ENCODE results near the gene VPS41. TPM values are rescaled to one million over a fixed set of nuclear protein-coding genes. Genes with fewer than 3 reads are reported as not detected.
"Not testable (repeated sequence)": the region's sequence is repeated elsewhere in the genome, so short reads cannot be mapped to it uniquely, and the experiment has no call there.

The VPS41 gene
- polyA plus RNA-seq, 5 donors: 47.7 to 101 (median 87.9) TPM

DNA sequence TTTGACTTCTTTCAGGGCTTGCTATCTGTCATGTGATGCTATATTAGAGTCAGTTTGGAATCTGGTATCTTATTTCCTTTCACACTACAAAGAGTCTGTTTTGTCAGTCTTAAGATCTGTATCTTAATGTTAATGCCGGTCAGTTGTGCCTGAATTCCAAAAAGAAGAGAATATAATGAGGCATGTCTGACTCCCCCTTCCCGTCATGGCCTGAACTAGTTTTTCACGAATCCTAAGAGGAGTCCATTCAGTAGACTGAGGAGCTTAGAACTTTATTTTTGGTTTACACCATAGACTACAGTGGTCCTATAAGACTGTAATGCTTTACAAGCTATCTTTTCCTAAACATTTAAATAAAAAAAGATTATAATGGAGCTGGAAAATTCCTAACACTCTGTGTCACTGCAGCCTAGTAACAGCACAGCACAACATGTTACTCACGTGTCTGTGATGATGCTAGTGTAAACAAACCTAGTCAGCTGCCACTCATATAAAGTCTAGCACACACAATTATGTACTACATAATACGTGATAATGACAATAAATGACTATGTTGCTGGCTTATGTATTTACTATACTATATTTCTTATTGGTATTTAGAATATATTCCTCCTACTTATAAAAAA lies 50.6 kb downstream of the VPS41 start:
- no peak for DNase-seq

DNA sequence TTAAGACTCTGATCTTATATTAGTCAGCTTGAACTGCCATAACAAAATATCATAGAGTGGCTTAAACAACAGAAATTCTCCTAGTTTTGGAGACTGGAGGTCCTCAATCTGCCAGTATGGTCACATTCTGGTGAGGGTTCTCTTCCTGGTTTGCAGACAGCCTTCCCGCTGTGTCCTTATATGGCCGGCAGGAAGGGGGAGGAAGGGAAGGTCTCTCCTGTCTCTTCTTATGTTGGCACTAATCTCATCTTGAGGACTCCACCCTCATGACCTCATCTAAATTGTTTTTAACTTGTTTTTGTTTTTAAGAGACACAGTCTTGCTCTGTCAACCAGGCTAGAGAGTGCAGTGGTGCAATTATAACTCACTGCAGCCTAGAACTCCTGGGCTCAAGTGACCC lies 53.1 kb downstream of the VPS41 start:
- no peak for DNase-seq

DNA sequence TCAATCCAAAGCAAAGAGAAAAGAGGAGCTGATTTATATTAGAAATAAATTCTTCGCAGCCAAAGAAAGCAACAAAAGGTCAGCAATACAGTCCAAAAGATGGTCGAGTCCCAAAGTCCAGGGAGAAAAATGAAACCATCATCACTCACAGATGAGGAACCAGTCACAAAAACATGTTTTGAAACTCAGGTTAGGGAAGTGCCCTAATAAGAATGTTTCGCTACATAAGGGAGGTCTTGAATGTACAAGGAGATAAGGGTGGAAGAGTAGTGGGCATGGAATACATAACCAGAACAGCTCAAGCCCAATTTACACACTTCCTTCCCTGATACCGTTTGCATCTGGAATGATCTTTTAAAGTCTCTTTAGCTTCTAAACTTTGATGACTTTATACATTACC lies 53.6 kb downstream of the VPS41 start:
- no peak for DNase-seq

DNA sequence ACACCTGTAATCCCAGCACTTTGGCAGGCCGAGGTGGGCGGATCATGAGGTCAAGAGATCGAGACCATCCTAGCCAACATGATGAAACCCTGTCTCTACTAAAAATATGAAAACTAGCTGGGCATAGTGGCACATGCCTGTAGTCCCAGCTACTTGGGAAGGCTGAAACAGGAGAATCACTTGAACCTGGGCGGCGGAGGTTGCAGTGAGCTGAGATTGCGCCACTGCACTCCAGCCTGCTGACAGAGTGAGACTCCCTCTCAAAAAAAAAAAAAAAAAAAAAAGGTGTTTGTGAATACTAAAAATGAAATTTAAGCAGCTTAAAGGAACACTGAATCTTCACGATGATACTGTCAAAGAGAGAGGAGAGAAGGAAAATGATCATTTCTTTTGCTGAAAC lies 54.0 kb downstream of the VPS41 start:
- DNase-seq: not testable (repeated sequence)

DNA sequence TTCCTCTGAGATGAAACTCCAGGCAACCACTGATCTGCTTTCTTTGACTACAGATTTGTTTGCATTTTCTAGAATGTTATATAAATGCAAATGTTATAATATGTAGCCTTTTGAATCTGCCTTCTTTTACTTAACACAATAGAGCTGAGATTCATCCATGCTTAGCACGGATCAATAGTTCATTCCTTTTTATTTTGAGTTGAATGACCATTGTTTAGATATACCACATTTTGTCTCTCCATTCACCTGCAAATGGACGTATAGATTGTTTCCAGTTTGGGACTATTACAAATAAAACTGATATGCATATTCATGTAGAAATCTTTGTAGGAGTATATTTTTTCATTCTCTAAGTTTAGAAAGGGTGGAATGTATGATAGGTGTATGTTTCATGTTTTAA lies 57.7 kb downstream of the VPS41 start:
- DNase-seq: no peak

DNA sequence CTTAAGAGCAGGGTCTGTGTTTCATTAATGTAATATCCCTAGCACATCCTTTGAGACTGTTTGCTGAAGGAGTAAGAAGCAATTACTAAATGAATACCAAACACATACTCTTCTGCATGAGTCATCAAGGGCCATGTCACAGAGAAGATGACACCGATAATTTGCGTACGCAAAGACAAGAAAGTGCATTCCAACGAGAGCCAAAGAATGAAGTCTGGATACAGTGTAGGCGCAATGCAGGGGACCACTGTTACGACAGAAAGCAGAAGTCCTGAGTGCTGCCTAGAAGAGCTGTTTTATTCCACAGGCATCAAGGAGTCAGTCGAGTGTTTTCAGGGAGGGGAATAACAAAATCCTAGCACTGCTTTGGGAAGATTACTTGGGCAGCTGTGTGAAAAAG lies 62.7 kb downstream of the VPS41 start:
- DNase-seq: no peak

DNA sequence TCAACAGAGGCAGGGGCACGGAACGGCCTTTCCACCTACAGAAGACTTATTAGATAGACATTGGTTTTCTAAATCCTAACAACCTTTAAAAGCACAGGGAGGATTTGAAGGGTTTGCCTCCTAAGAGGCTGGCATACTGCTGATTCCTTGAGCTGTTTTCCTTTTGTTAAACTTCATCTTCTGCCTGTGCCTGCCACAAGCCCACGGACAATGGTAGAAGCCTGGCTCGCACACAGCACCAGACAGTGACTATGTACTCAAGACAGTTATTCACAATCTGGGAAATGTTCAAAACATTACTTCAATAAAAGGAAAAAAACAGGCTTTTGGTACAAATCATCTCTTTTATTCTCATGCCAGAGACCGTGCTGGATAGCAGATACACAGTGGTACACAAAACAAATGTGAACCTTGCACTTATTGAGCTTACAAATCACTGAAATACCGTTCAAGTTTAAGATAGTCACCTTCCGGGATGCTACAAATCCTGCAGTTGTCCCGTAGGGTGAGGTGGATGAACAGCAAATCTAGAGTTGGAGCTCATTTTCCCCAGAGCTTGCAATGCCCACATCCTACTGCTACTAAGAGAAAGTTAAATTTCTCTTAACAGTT lies 63.9 kb downstream of the VPS41 start:
- DNase-seq: no peak

DNA sequence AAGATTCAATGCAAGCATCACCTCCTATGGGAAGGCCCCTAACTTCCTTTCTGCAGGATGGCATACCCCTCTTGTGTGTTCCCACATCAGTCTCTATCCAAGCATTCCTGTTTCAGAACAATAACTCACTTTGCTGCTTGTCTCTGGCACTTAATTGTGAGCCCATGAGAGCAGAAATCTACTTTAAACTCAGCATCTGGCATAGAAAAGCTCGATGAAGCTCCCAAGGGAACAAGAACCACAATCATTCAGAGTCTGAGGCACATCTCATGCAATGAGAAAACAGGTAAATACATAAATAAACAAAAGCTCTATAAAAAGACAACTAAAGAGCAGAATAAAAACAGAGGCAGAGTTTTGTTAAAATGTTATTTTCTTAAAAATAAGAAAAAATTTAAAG lies 66.2 kb downstream of the VPS41 start:
- no peak for DNase-seq

DNA sequence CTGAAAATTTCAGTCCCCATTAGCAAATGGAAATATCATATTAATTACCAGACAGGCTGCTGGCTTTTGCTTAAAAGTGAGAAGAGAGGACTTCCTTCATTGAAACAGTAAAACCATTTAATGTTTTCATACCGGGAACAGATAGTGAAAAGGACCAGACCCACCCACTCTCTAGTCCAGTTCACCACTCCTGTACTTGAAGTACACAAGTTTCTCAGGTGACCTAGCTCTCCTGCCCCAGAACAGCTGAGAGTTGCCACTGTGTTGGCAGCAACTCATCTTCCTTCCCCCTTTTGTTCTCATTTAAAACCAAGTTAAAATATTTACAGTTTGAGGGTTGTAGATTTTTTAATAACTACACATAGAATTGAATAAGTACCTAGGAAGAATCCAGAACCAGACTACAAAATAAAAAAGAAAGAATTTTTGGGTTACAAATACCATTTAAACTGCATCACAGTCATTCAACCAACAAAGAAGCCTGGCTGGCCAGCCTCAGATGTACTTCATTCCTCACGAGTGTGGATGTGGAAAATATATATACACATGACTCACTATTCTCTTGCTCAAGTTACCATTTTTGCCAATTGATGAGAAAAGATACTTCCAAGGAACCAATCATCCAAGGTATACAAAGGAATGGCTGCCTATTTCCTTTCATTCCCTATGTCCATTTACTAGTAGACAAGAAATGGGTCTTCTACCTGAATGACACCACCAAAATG lies 68.1 kb downstream of the VPS41 start:
- no peak for DNase-seq

DNA sequence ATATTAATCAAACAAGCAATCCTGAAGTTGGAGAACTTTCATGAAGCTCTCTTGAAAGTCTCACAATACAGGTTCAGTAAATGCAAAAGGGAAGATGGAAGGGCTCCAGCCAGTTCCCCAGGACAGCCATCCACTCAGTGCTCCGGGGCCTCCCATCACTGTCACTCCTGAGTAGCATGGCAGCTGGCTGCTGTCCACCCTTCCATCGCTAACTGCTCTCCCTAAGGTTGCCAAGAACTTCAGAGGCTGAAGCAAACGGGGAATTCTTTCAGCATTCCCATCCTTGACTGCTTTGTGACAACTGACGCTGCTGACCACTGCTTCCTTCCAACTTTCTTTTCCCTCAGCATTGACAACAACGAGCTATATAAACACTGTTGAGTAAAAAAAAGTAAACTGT lies 69.1 kb downstream of the VPS41 start:
- peak; percentile 10 to 15 for DNase-seq

DNA sequence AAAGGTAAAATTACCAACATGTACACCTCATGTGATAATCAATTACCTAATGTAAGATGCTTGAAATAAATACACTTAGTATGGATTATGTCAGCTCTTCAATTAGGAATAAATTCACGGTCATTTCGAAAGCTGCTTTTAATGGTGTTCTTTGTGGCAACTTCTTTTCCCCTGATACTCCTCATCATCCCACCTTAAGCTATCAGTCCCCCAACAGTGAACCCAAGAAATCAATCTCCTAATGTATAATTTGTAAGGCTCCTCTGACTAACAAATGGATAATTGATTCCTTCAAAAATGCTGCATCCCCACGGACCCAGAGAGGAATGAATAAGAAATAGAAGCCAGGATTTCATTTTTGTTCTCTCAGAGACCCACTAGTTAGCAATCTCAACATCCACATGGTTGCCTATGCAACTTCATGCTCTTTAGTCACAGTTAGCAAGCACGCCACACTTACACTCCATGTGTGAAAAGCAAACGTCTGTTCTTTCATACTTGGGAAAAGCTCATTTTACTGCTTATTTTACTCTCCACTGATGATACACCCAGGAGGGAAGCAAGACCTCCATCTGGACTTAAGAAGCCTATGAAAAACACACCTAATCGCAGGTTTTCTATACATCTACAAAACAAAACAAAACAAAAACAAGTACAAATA lies 70.1 kb downstream of the VPS41 start:
- DNase-seq: no peak

DNA sequence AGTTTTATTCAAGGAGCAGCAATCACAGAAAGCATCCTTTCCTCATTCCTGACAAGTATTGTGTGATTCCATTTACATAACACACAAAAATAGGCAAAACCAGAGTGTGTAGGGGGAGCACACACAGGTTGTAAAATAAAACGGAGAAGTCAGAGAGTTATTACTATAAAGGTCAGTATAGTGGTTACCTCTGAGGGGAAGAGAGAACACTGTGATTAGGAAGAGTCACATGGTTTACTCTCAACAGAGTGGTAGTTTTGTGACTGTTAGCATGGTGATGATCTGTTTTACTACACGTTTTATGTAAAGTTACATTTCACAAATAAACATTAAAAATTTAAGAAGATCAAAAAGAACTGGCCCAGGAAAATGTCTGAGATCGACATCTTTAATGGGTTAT lies 74.6 kb downstream of the VPS41 start:
- DNase-seq: no peak

DNA sequence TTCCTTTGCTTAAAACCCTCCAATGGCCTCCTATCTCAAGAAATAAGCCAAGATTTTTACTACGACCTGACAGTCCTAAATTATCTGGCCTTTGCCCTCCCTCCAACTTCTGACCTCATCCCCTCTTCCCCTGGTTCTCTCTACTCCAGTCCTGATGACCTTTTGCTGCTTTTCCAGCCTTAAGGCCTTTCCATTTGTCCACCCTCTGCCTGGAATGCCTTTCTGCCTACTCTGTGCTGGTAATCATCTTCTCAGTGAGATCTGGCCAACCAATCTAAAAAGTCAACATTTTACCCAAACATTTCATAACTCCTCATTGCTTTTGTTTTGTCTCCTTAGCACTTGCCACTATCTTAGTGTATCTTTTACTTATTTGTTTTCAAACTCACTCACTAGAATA lies 75.7 kb downstream of the VPS41 start:
- no peak for DNase-seq

DNA sequence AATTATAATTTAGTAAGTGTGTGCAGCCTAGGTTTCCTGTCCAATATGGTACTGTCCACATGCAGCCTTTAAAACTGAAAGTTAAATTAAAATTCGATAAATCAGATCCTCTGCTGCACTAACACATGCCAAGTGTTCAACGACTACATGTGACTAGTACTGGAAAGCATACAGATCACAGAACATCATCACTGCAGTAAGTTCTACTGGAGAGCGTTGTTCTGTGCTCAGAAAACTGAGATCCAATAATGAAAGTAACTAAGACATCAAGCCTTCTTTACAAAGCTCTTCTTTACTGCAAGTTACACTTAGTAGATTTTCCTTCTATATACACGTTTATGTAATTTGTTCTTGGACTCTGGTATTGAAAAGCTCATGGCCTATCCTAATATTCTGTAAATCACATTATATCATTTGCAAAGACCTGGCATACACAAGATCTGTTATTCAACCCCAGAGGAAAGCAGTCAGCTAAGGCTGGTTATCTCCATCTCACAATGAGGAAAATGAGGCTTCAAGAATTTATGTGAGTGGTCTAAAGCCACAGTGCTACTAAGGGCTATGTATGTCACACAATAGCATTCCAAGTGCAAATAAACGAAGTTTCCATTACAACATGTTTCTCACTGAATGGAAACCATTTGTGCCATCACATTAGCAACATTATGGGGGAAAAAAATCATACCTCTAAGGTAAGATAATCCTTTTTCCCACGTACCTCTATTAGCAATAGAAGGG lies 77.6 kb downstream of the VPS41 start:
- DNase-seq: no peak

DNA sequence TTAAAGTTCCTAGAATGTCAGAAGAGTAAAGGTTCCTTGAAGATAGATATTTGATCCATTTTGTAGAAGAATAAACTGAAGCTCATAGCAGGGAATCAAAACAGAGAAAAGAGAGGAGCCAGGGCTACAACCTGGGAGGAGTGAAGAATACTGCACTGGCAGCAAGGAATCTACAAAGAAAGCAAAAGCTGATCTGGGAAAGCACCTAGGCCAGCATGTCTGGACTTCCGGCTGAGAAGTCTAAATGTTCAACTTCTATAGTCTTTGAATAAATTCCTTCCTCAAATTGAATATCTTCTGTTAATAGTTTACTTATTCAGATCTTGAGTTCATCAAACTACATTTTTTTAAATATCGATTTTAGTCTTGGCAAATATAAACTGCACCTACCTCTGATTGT lies 78.2 kb downstream of the VPS41 start:
- DNase-seq: no peak

DNA sequence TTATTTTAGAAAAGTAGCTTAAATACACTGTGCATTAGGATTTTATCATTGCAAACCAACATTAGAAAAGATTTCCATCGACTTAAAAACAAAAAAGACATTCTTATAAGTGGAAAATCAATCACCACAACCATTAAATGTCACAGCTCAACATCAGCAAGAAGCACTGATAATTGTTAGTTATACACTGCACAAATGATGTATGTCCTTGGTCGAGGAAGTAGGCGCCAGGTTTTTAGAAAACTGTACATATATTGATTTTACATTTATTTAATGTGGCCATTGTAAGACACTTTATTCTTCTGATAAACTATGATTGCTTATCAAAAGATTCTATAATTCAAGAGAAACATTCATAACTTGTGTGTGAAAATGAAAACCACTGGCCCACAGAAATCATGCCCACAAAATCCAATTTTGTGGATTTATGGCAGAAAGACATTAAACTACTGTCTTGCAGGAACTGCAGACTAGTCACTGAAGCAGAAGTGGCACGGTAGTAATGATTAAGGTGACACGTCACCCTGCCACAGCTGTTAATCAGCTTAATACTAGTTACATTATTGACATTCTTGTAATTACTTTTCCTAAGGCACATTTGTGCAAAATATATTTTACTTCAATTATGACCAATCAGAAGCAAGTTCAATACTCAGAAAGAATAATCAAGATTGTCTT lies 79.4 kb downstream of the VPS41 start:
- DNase-seq: no peak

DNA sequence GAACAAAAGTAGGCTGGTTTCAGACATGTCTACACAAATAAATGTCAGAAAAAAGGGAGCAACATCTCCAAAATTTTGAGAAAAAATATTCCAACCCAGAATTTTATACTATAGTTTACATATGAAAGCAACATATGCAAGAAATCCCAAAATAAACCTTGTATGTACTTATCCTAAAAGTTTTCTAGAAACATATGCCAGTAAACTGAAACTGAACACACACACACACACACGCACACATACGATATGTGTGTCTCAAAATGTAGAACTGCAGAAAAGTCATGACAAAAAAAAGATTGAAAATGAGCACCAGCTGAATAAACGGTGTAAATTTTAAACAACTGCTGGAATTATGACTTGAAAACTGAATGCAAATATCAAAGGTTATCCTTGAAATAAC lies 81.0 kb downstream of the VPS41 start:
- no peak for DNase-seq

DNA sequence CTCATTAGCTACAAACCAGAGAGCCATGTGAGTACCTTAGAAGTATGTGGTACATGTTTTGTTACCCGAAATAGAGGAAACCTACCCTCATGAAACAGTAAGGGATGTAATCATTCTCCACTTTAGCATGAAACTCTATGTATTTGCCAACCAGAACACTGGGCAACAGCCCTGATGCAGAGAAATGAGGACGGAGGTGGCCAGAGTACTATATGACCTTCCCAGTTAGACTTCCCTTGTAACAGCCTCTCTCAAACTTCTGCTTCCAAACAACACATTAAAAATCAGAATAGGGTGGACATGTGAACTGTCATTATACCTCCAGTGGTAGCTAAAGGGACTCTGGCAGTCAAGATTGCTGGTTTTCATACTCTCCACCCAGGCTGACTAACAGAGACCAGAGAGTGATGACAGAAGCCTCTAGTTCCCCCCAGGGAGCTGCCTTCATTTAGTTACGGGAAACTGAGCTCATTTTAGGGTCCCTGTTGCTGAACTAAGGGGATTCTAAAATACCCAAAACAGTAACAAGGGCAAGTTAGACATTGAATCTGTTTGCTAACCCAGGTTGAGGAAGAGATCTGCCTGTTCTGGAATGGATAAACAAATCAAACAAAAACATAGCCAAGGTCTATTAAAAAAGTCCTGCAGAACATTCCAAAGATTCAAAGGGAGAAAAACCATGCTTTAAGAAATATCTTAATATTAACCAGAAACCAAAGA lies 83.1 kb downstream of the VPS41 start:
- DNase-seq: no peak

DNA sequence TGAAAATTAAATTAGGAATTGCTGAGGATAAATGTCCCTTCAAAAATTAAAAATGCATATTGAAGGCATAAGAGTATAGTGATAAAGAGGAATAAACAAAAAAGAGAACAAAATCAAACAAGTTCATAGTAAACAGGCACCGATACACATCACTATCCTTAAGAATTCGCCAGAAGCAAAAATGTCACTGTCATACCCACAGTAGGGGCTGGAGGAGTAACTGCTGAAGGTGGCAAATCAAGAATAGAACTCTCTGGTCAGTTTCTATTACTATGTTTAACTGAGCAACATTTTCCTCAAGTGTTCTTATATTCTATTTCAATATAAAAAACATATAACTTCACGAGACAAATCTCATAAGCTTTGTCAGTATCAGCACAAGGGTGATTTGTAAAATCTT lies 84.0 kb downstream of the VPS41 start:
- no peak for DNase-seq

DNA sequence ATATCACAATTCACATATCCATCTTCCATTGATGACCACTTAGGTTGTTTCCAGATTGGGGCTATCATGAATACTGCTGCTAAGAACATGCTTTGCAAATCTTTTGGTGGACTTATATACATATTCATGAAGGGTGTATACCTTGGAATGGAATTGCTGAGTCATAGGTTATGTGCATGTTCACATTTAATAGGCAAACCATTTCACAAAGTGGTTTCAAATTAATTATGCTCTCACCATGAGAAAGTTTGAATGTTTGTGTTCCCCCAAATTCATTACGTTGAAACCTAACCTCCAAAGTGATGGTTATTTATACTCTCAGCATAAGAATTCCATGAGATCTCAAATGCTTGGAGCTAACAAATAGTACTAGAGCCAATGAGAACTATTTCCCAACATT lies 86.4 kb downstream of the VPS41 start:
- DNase-seq: no peak

DNA sequence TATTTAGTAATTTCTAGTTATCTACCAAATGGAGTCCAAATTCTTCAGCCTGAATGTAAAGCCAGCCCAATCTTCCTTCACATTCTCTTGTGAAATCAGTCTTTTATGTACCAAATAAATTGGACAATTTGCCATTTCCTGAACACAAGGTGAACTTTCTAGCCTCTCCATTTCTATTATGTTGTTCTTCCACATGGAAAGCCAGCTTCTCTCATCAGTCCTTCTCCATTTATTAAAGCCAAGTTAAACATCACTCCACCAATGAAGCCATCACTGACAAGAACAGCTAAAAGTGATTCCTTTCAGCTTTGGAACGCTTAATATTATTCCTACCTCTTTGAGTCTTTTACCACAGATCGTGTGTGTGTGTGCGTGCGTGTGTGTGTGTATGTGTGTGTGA lies 88.4 kb downstream of the VPS41 start:
- DNase-seq: no peak

Measured in right lung (tissue), 5 donors.